Stimulated activated naive CD8-positive, alpha-beta T cell treated with anti-CD3 and anti-CD28 coated beads, Interleukin-15, Interleukin-2, amounts not matched to agents 100 U/mL and 50 U/mL, for 24 hours (primary cell): ENCODE measurements around the gene MAN2A2.
A peak's percentile ranks its signal among the peaks of the same experiment; 100 is the strongest.
"Not testable (repeated sequence)": the region's sequence is repeated elsewhere in the genome, so short reads cannot be mapped to it uniquely, and the experiment has no call there.

Source experiments
- ATAC-seq: fragments of 150-1000 bp; cut with Tn5 transposase; one replicate; pipeline ENCODE4 v1.10.0; 2021
- DNase-seq: peaks from one replicate; pipeline ENCODE4 v3.0.0; 2021

Gene MAN2A2

GRCh38 chr15:90921887-90922286, 18.8 kb downstream of the MAN2A2 start:
- DNase-seq (no peak), ATAC-seq (no peak)

- DNase-seq: not testable (repeated sequence)
- peak; percentile 61 for ATAC-seq
These were observed 19.7 kb downstream of the MAN2A2 start for GRCh38 chr15:90922712-90923322.

- ATAC-seq: peak; percentile 79
- no peak for DNase-seq
These were observed 21.3 kb downstream of the MAN2A2 start for GRCh38 chr15:90924375-90924774.

- ATAC-seq, DNase-seq: not testable (repeated sequence)
These were observed 23.7 kb downstream of the MAN2A2 start for GRCh38 chr15:90926766-90927165.

- not testable (repeated sequence) for ATAC-seq, DNase-seq
These were observed 25.0 kb downstream of the MAN2A2 start for GRCh38 chr15:90928106-90928505.

- no peak for DNase-seq
These were observed 26.3 kb downstream of the MAN2A2 start for GRCh38 chr15:90929246-90930019.

GRCh38 chr15:90930861-90931574, 27.9 kb downstream of the MAN2A2 start:
- DNase-seq (no peak), ATAC-seq (no peak)

More at GRCh38 chr15:90929246-90930019, 26.3 kb downstream of the MAN2A2 start:
- ATAC-seq: no peak

GRCh38 chr15:90931575-90931827, 28.4 kb downstream of the MAN2A2 start:
- DNase-seq (no peak), ATAC-seq (no peak)

- DNase-seq: peak; percentile 98
- peak; percentile 65 for ATAC-seq
These were observed 28.9 kb downstream of the MAN2A2 start, which contains the start of gene HDDC3 for GRCh38 chr15:90931828-90932659. Gene HDDC3, minus strand, starts transcription at chr15:90932549. Its CDS starts 9 bp downstream, at chr15:90932540.

- DNase-seq: no peak
- no peak for ATAC-seq
These were observed 29.5 kb downstream of the MAN2A2 start for GRCh38 chr15:90932660-90932991.

- no peak for DNase-seq
- no peak for ATAC-seq
These were observed 30.2 kb downstream of the MAN2A2 start for GRCh38 chr15:90933301-90933700.

- ATAC-seq (peak; percentile 31), DNase-seq (peak; percentile 91)
These were observed 31.3 kb downstream of the MAN2A2 start for GRCh38 chr15:90934256-90934948.

- DNase-seq: peak; percentile 99
These were observed 32.0 kb downstream of the MAN2A2 start, which contains the start of gene UNC45A for GRCh38 chr15:90934949-90935751. Gene UNC45A, plus strand, starts transcription at chr15:90935285. Its CDS starts 40 bp downstream, at chr15:90935325.

GRCh38 chr15:90936823-90937222, 33.7 kb downstream of the MAN2A2 start:
- ATAC-seq: no peak
- DNase-seq: no peak

More at GRCh38 chr15:90934949-90935751, 32.0 kb downstream of the MAN2A2 start, which contains the start of gene UNC45A:
- peak; percentile 80 for ATAC-seq

- no peak for ATAC-seq
- no peak for DNase-seq
These were observed 35.2 kb downstream of the MAN2A2 start for GRCh38 chr15:90938261-90938660.

GRCh38 chr15:90939756-90940155, 36.7 kb downstream of the MAN2A2 start:
- ATAC-seq (no peak), DNase-seq (no peak)

- DNase-seq (no peak), ATAC-seq (no peak)
These were observed 37.9 kb downstream of the MAN2A2 start for GRCh38 chr15:90941038-90941437.

- no peak for ATAC-seq
These were observed 39.4 kb downstream of the MAN2A2 start for GRCh38 chr15:90942354-90943120.

GRCh38 chr15:90945091-90945490, 42.0 kb downstream of the MAN2A2 start:
- DNase-seq (no peak), ATAC-seq (no peak)

More at GRCh38 chr15:90942354-90943120, 39.4 kb downstream of the MAN2A2 start:
- no peak for DNase-seq

GRCh38 chr15:90946538-90946937, 43.4 kb downstream of the MAN2A2 start:
- no peak for DNase-seq
- ATAC-seq: no peak
